HepG2 (cell line): ENCODE measurements around the gene CDT1. TPM values are rescaled to one million over a fixed set of nuclear protein-coding genes. Genes with fewer than 3 reads are reported as not detected.

Experiments
- ADNP ChIP-seq: sonication (generic); formaldehyde crosslinking; IDR thresholded peaks from 2 replicates; pipeline ENCODE4 v1.4.0; 2020; ENCODE audit warnings: missing genetic modification reagents
- DNMT3B ChIP-seq: conservative IDR thresholded peaks from 2 replicates; pipeline ENCODE4 v1.6.1; 2016; ENCODE audit warnings: missing biosample characterization, control low read depth
- FOXA3 ChIP-seq: IDR thresholded peaks from 2 replicates; pipeline ENCODE4 v1.6.1; 2016; ENCODE audit warnings: missing genetic modification reagents, missing compliant biosample characterization
- FOXC1 ChIP-seq: sonication (generic); formaldehyde crosslinking; IDR thresholded peaks from 2 replicates; pipeline ENCODE4 v1.8.0; 2022; ENCODE audit warnings: mild to moderate bottlenecking, missing genetic modification reagents, borderline replicate concordance
- HMG20B ChIP-seq: conservative IDR thresholded peaks from 2 replicates; pipeline ENCODE4 v1.6.1; 2016; ENCODE audit warnings: missing genetic modification reagents, missing compliant biosample characterization
- KMT2A ChIP-seq: sonication (generic); formaldehyde crosslinking; IDR thresholded peaks from 2 replicates; pipeline ENCODE4 v1.4.0; 2020; ENCODE audit warnings: missing genetic modification reagents
- MAF1 ChIP-seq: sonication (generic); formaldehyde crosslinking; IDR thresholded peaks from 2 replicates; pipeline ENCODE4 v1.5.0; 2020; ENCODE audit warnings: missing genetic modification reagents, borderline replicate concordance
- MAFF ChIP-seq: IDR thresholded peaks from 2 replicates; pipeline ENCODE4 v1.6.1; 2011; ENCODE audit warnings: low read depth, low read length, improper control_type of control experiment
- MIER3 ChIP-seq: IDR thresholded peaks from 2 replicates; pipeline ENCODE4 v1.6.1; 2016; ENCODE audit warnings: missing compliant biosample characterization, borderline replicate concordance
- NFRKB ChIP-seq: fragments of 450-650 bp; IDR thresholded peaks from 2 replicates; pipeline ENCODE4 v1.6.1; 2017
- NR2C2 ChIP-seq: sonication (generic); formaldehyde crosslinking; IDR thresholded peaks from 2 replicates; pipeline ENCODE4 v1.4.0; 2020; ENCODE audit warnings: missing genetic modification reagents, mild to moderate bottlenecking, moderate library complexity, borderline replicate concordance
- PCBP1 ChIP-seq: fragments of 200-400 bp; formaldehyde crosslinking; IDR thresholded peaks from 2 replicates; pipeline ENCODE4 v1.6.1; 2017; ENCODE audit warnings: mild to moderate bottlenecking, low read depth, low read length, borderline replicate concordance
- RAD21 ChIP-seq: fragments of 450-650 bp; formaldehyde crosslinking; IDR thresholded peaks from 2 replicates; pipeline ENCODE4 v1.5.0; 2020; ENCODE audit warnings: mild to moderate bottlenecking
- RCOR2 ChIP-seq: IDR thresholded peaks from 2 replicates; pipeline ENCODE4 v1.6.1; 2016; ENCODE audit warnings: missing biosample characterization, missing genetic modification reagents
- SNRNP70 ChIP-seq: fragments of 200-400 bp; formaldehyde crosslinking; IDR thresholded peaks from 2 replicates; pipeline ENCODE4 v1.6.1; 2017; ENCODE audit warnings: mild to moderate bottlenecking, low read depth, low read length, moderate library complexity
- SOX5 ChIP-seq: IDR thresholded peaks from 2 replicates; pipeline ENCODE4 v1.6.1; 2016; ENCODE audit warnings: borderline replicate concordance
- SRSF1 ChIP-seq: fragments of 200-400 bp; formaldehyde crosslinking; optimal IDR thresholded peaks from 2 replicates; pipeline ENCODE3; 2017; ENCODE audit warnings: mild to moderate bottlenecking, low read depth, low read length, moderate library complexity
- TOE1 ChIP-seq: sonication (generic); formaldehyde crosslinking; IDR thresholded peaks from 2 replicates; pipeline ENCODE4 v1.4.0; 2020; ENCODE audit warnings: mild to moderate bottlenecking, missing genetic modification reagents
- TRIM24 ChIP-seq: sonication (generic); formaldehyde crosslinking; IDR thresholded peaks from 2 replicates; pipeline ENCODE4 v1.8.0; 2022; ENCODE audit warnings: mild to moderate bottlenecking, missing genetic modification reagents
- U2AF2 ChIP-seq: fragments of 200-400 bp; formaldehyde crosslinking; IDR thresholded peaks from 2 replicates; pipeline ENCODE4 v1.6.1; 2017; ENCODE audit warnings: low read depth, mild to moderate bottlenecking, low read length
- USF2 ChIP-seq, 2 experiments: sonication (generic) in 1 of 2; formaldehyde crosslinking in 1 of 2; IDR thresholded peaks; 2 replicates each; pipeline versions ENCODE4 v1.5.1 to v1.6.1; 2011 to 2020; ENCODE audit warnings: borderline replicate concordance in 1 of 2, low read depth in 1 of 2, low read length in 1 of 2, mild to moderate bottlenecking in 1 of 2, missing genetic modification reagents in 1 of 2, moderate library complexity in 1 of 2
- ZBTB14 ChIP-seq: sonication (generic); formaldehyde crosslinking; IDR thresholded peaks from 2 replicates; pipeline ENCODE4 v1.4.0; 2020; ENCODE audit warnings: missing genetic modification reagents
- ZBTB8A ChIP-seq: sonication (generic); formaldehyde crosslinking; IDR thresholded peaks from 2 replicates; pipeline ENCODE4 v1.4.0; 2020; ENCODE audit warnings: mild to moderate bottlenecking, low read depth, missing genetic modification reagents, borderline replicate concordance
- ZFP36L2 ChIP-seq: sonication (generic); formaldehyde crosslinking; IDR thresholded peaks from 2 replicates; pipeline ENCODE4 v1.4.0; 2020; ENCODE audit warnings: missing genetic modification reagents
- ZNF224 ChIP-seq: sonication (generic); formaldehyde crosslinking; IDR thresholded peaks from 2 replicates; pipeline ENCODE4 v1.5.0; 2020; ENCODE audit warnings: mild to moderate bottlenecking, missing genetic modification reagents
- ZNF33A ChIP-seq: sonication (generic); formaldehyde crosslinking; IDR thresholded peaks from 2 replicates; pipeline ENCODE4 v1.5.1; 2020; ENCODE audit warnings: missing genetic modification reagents, mild to moderate bottlenecking, moderate library complexity, borderline replicate concordance
- ZNF33B ChIP-seq: sonication (generic); formaldehyde crosslinking; IDR thresholded peaks from 2 replicates; pipeline ENCODE4 v1.5.1; 2020; ENCODE audit warnings: mild to moderate bottlenecking, missing genetic modification reagents
- ZNF350 ChIP-seq: sonication (generic); formaldehyde crosslinking; IDR thresholded peaks from 2 replicates; pipeline ENCODE4 v1.4.0; 2020; ENCODE audit warnings: mild to moderate bottlenecking, low read depth, missing genetic modification reagents, borderline replicate concordance
- ZNF564 ChIP-seq: sonication (generic); formaldehyde crosslinking; IDR thresholded peaks from 2 replicates; pipeline ENCODE4 v1.8.1; 2023; ENCODE audit warnings: mild to moderate bottlenecking, missing genetic modification reagents
- ZNF878 ChIP-seq: sonication (generic); formaldehyde crosslinking; IDR thresholded peaks from 2 replicates; pipeline ENCODE4 v1.8.1; 2023; ENCODE audit warnings: mild to moderate bottlenecking, missing genetic modification reagents, moderate library complexity
- polyA plus RNA-seq, 8 experiments: library from polyadenylated mRNA; depleted of rRNA in 3 of 8; stranded (reverse) in 7 of 8; unstranded in 1 of 8; fragments of >200 nt; fragmentation: Illumina TruSeq in 4 of 8; extraction: Trizol in 4 of 8; gene quantifications; 2 replicates each; pipeline versions ENCODE4 v1.2.1 to v1.2.3, GENCODE V29; 2011 to 2016; ENCODE audit warnings: low read depth in 4 of 8, missing spikeins in 1 of 8, mixed read lengths in 1 of 8; ENCODE audit not compliant: insufficient read depth in 1 of 8
- total RNA-seq, 5 experiments: library from RNA; depleted of rRNA; stranded (reverse); fragments of >200 nt; fragmentation: Illumina TruSeq; extraction: Trizol; gene quantifications; 2 replicates each; pipeline ENCODE4 v1.2.3, GENCODE V29; 2016; ENCODE audit warnings: low read depth in 1 of 5

The CDT1 gene
- total and polyA plus RNA-seq, 2 of the 13 experiments (the other 11 are each of a cell fraction or from before 2014, with no cell fraction given), result 23.1 to 23.8 TPM

GRCh38 chr16:88812513-88813268 is 9.1 kb downstream of the CDT1 start (continued):
- TF ChIP-seq ZNF33B (CRISPR knock-in tag), result no peak
- no peak; the same call in 1 of the 2 replicates for TF ChIP-seq ZNF350 (CRISPR knock-in tag)
- TF ChIP-seq ZNF224 (CRISPR knock-in tag), result peak; percentile 74; the same call in 1 of the 2 replicates
- no peak for TF ChIP-seq SOX5 (CRISPR knock-in tag)
- no peak for TF ChIP-seq TRIM24 (CRISPR knock-in tag)
- TF ChIP-seq FOXC1 (CRISPR knock-in tag), result no peak
- no peak for TF ChIP-seq USF2 (IDR thresholded peaks at IDR 0.05; ENCODE audit: low read depth, low read length)
- TF ChIP-seq USF2 (CRISPR knock-in tag; IDR thresholded peaks at IDR 0.05; ENCODE audit: borderline replicate concordance), result 0 out of 2 replicates have a peak, but pooled peaks have one; percentile 51
- TF ChIP-seq NFRKB, result no peak
- TF ChIP-seq ZBTB14 (CRISPR knock-in tag), result peak; percentile 8
- TF ChIP-seq MIER3 (CRISPR knock-in tag), result no peak
- no peak for TF ChIP-seq RCOR2
- no peak for TF ChIP-seq DNMT3B (CRISPR knock-in tag)
- no peak for TF ChIP-seq FOXA3 (CRISPR knock-in tag)
- no peak for TF ChIP-seq ZBTB8A
- TF ChIP-seq RAD21, result peak; percentile 4; the same call in 1 of the 2 replicates
- no peak for TF ChIP-seq ZNF564 (CRISPR knock-in tag)
- peak; percentile 16; the same call in 1 of the 2 replicates for TF ChIP-seq ZNF33A (CRISPR knock-in tag)
- no peak for TF ChIP-seq ZNF878
- TF ChIP-seq TOE1 (CRISPR knock-in tag), result no peak
- TF ChIP-seq U2AF2, result no peak
- no peak for TF ChIP-seq MAFF
- no peak for TF ChIP-seq HMG20B (CRISPR knock-in tag)
- TF ChIP-seq ZFP36L2 (CRISPR knock-in tag), result no peak
- TF ChIP-seq SNRNP70, result no peak
- peak; percentile 12 for TF ChIP-seq SRSF1
- no peak for TF ChIP-seq NR2C2
- no peak for TF ChIP-seq ADNP (CRISPR knock-in tag)
- no peak for TF ChIP-seq MAF1
- 0 out of 2 replicates have a peak, but pooled peaks have one; percentile 55 for TF ChIP-seq PCBP1
- TF ChIP-seq KMT2A (CRISPR knock-in tag), result no peak
